GM21737 (cell line): ENCODE results near the gene PTPRA.

Source experiments
- ATAC-seq: cut with Tn5 transposase; IDR thresholded peaks from one replicate; pipeline ENCODE4 v1.9.1; 2021; ENCODE audit warnings: mild to moderate bottlenecking, moderate library complexity; ENCODE audit not compliant: unreplicated experiment

PTPRA gene

DNA sequence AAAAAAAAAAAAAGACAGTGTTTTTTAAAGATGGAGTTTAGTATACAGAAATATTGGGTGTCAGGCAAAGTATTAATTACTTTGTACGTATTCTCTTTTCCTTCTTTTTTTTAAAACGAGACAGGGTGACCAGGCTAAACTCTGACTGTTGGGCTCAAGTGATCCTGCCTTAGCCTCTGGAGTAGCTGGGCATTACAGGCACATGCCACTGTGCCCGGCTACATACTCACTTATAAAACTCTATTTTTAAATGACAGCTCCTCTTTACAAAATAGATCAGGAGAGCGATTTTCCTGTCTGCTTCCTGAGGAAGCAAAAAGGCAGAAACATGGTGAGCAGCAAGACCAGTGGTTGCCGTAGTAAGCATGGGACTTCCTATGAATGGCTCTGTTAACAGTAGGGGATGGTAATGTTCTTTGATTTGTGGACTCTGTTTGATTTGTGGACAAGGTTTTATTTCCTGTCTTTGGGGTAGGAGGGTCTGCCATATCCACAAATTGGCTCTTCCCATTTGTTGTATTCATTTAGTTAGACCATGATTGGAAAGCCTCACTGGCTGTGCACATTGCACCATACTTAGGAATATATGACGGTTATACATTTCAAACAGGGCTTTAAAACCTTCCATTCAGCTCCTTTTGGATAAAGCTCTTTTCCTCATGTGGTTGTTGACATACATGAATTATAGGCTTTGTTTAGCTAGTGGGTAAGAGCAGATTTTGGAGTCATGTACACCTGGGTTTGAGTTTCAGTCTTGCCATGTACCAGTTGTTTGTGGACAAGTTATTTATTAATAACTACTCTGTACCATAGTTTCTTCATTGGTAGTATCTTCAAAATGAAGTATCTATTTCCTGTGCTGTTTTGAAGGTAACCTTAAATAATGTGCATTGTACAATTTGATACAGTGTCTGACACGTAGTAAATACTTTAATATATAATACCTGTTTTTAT lies 45.1 kb downstream of the PTPRA start:
- no peak for ATAC-seq

DNA sequence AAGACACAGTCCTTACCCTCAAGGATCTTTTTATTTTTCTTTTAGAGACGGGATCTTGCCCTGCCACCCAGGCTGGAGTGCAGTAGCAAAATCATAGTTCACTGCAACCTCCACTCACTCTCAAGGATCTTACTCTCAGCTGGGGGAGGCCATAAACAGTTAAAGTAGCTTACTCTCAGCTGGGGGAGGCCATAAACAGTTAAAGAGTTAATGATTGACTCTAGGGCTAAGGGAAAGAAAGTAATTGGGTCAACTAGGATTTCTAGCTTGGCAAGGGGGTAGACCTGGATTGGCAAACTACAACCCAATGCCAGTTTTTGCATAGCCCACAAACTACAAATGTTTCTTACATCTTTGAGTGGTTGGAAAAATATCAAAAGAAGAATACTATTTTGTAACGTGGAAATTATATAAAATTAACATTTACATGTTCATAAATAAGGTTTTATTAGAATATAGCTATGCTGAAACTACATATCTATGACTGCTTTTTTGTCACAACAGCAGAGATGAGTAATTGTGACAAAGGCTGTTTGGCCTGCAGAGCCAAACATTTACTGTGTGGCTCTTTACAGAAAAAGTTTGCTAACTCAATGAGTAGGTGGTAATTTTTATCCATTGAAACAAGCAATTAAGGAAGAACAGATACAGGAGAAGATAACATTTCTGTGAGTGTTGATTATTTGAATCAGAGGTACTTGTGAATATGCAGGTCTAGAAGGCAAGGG lies 46.4 kb downstream of the PTPRA start:
- ATAC-seq, result no peak

DNA sequence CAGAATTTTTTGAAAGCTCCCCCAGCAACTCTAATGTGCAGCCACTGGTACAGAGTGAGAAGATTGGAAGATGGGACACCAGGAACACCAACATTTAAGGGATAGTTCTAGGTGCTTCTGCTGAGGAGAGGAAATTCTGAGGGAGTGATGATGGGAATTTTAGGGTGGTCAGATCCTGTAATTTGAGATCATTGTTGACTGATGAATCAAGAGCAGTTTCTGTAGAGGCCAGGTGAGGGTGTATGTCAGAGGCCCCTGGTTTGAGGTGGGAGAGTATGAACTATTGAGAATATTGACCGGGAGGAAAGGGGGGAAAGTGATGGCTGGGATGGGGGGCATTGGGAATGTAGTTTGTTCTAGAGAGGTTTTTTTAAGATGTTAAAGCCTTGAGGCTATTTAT lies 47.2 kb downstream of the PTPRA start:
- no peak for ATAC-seq

DNA sequence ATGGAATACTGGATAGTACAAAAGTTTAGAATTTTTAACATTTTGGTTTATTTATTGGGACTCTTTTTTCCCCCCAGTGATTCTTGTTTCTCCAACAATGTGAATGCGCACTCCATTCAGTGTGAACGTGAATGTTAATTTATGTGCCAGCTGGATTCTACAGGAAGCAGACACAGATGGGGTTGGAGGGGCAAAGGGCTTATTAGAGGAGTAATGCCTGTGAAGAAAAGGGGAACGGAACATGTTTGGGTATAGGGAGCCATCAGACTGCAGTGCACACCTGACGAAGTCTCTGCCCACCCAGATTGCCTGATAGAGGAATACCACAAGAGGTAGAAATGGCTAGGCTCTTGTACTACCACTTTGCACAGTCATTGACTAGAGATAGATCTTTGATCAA lies 48.2 kb downstream of the PTPRA start:
- ATAC-seq, result no peak

GRCh38 chr20:2922957-2923356 lies 49.7 kb downstream of the PTPRA start:
- no peak for ATAC-seq

GRCh38 chr20:2930538-2930937 lies 57.3 kb downstream of the PTPRA start:
- no peak for ATAC-seq

DNA sequence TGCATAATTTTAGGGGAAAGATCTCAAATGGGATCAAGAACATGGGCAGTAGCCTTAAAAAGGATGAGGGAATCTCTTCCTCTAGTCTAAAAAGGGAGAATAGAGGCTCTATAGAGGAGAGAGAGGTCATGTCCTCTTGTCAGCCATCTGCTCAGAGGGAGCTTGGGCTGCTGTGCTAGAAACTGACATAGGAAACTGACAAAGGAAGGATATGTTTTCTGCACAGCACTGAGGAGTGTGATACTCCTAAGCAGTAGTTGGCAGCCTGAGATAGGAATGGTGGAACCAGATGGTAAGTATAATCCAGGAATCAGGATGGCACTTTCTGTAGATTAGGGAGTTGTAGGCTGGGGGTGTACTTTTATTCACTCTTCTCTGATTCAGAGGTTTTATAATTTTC lies 59.2 kb downstream of the PTPRA start:
- no peak for ATAC-seq

GRCh38 chr20:2937902-2938301 lies 64.6 kb downstream of the PTPRA start:
- no peak for ATAC-seq

DNA sequence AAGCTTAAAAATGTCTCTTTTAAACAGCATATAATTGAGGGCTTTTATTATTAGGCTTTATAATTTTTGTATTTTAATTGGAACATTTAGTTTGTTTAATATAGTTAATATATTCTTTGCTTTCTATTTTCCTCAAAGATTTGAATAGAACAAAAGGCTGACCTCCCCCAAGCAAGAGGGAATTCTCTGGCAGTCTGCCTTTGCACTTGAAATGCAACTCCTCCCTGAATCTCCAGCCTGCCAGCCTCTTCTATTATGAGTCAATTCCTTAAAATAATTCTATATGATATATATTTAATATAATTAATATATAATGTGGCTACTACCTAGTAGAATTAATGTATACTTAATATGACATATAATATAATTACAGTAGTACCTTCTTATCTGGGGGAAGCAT lies 69.2 kb downstream of the PTPRA start:
- ATAC-seq, result no peak

GRCh38 chr20:2946988-2947961 lies 74.0 kb downstream of the PTPRA start:
- ATAC-seq, result no peak

DNA sequence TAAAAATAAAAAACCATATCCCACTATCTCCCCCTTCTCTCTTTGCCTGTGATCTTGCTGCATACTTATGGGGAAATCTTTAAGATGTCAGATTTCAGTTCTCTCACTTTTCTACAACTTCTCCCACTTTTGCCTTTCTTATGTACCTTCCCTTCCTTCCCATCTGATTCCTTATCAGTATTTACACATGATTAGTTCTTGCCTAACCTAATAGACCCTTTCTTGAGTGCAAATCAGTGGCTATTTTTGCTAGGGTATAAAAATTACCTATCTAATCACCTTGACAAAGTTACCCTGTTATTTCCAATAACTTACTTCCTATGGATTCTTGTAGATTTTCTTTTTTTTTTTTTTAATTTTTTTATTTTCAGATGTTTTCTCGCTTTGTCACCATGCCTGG lies 75.7 kb downstream of the PTPRA start:
- no peak for ATAC-seq

- ATAC-seq, result no peak
Observed at GRCh38 chr20:2952766-2953165, 79.5 kb downstream of the PTPRA start.

DNA sequence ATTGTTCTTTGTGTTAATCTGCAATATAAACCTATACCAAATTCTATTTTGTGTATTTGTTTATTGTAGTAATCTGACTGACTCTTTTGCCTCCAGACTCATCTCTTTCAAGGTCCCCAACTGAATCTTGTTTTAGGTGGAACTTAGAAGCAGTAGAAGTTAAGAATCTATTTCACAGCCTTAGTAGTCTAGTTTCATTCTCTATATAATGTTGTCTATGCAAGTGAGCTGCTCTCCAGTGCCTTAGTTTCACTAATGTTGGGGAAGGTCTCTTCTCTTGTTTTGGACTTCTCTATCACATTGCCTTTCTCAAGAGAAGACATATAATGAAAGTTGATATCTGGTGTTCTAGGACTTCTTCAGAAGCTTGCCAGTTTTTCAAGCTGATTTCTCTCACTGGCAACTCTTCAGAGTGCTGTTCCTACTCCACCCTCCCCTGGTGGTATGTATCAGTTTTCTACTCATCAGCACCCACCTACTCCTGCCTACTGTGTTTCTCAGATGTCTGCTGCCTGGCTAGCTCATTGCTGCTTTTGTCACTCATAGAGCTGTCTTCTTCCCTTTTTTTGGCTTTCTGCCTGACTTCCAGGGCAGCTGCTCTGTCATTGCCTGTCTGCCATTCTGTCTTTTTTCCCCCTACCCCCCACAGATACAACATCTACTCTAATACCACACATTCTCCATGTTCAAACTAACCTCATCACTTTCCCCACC lies 82.1 kb downstream of the PTPRA start:
- no peak for ATAC-seq

GRCh38 chr20:2956480-2956879 lies 83.2 kb downstream of the PTPRA start:
- ATAC-seq, result no peak

DNA sequence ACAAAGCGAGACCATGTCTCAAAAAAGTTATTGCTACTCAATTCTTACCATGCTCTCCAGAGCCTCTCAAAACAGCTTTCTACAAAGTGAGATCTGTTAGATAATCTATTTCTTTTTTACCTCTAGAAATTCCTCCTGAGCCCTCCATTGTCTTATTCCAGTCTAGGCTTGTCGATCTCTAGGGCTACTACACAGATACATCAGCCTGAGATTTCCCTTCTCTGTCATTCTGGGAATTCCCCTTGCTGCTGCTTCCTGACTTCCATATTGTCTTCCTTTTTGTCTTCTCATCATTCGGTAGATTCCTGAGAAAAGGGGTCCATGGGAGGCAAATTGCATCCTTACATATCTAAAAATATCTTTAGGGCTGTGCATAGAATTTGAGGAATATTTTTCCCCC lies 94.6 kb downstream of the PTPRA start:
- ATAC-seq, result no peak

GRCh38 chr20:2972126-2972525 lies 98.8 kb downstream of the PTPRA start:
- no peak for ATAC-seq

DNA sequence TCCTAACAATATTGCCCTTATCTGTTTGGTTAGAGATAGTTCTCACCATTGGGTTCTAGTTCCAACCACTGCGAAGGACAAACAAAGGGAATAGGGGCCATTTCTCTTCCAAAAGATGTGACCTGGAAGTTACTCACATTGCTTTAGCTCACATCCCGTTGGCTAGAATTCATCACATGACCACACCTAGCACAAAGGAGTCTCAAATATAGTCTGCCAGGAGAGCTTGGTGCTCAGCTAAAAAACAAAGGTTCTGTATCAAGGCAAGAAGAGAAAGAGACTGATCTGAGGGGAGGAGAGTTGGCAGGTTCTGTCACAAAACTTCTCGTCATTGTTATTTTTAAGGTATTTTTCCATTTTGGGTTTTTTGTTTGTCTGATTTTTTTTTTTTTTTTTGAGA lies 100.3 kb downstream of the PTPRA start:
- no peak for ATAC-seq

- no peak for ATAC-seq
Observed at GRCh38 chr20:2978519-2978918, 105.2 kb downstream of the PTPRA start.

- ATAC-seq, result no peak
Observed at GRCh38 chr20:2981646-2982045, 108.4 kb downstream of the PTPRA start.

DNA sequence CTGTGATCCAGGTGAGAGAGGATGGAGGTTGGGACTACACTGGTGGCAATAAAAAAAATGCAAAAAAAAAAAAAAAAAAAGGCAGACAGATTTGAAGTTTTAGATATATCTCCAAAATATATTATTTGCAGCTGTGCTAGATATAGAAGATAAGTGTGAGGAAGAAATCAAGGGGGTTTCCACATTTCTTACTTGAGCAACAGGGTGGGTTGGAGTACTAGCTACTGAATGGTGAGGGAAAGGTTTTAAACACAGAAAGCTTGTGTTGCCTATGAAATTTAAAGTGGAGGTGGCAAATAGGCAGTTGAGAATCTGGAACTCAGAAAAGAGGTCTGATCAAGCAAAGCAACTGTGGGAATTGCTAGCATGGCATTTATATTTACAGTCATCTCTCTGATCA lies 110.2 kb downstream of the PTPRA start:
- ATAC-seq, result no peak
